GM12878 (cell line): ENCODE data around the gene HIVEP3. TPM values are rescaled to one million over a fixed set of nuclear protein-coding genes. Genes with fewer than 3 reads are reported as not detected.

Experiments used
- ATF7 ChIP-seq: fragments of 450-650 bp; IDR thresholded peaks from 2 replicates; pipeline ENCODE4 v1.6.1; 2016; ENCODE audit warnings: low read depth, mild to moderate bottlenecking
- BACH1 ChIP-seq: fragments of 450-650 bp; IDR thresholded peaks from 2 replicates; pipeline ENCODE4 v1.6.1; 2017; ENCODE audit warnings: mild to moderate bottlenecking, borderline replicate concordance
- BCL11A ChIP-seq: IDR thresholded peaks from 2 replicates; pipeline ENCODE4 v1.6.1; 2011; ENCODE audit warnings: low read depth, low read length
- BHLHE40 ChIP-seq, 2 experiments: fragments of 450-650 bp in 1 of 2; IDR thresholded peaks; 2 replicates each; pipeline ENCODE4 v1.6.1; 2011 to 2017; ENCODE audit warnings: low read depth in 2 of 2, borderline replicate concordance in 1 of 2, improper control_type of control experiment in 1 of 2, low read length in 1 of 2, mild to moderate bottlenecking in 1 of 2
- CBX5 ChIP-seq: sonication (generic); IDR thresholded peaks from 2 replicates; pipeline ENCODE4 v1.6.1; 2016; ENCODE audit warnings: low read depth, moderate library complexity, mild to moderate bottlenecking, inconsistent platforms
- HCFC1 ChIP-seq: fragments of 150-350 bp; IDR thresholded peaks from 2 replicates; pipeline ENCODE4 v1.6.1; 2014; ENCODE audit warnings: low read length
- HDGF ChIP-seq: fragments of 450-650 bp; IDR thresholded peaks from 2 replicates; pipeline ENCODE4 v1.6.1; 2016; ENCODE audit warnings: antibody characterized with exemption
- IKZF1 ChIP-seq: fragments of 450-650 bp; conservative IDR thresholded peaks from 2 replicates; pipeline ENCODE4 v1.6.1; 2017; ENCODE audit warnings: antibody characterized with exemption, mild to moderate bottlenecking
- MTA2 ChIP-seq: fragments of 450-650 bp; IDR thresholded peaks from 2 replicates; pipeline ENCODE4 v1.6.1; 2016; ENCODE audit warnings: low read depth, mild to moderate bottlenecking, moderate library complexity
- NR2C1 ChIP-seq: fragments of 450-650 bp; IDR thresholded peaks from 2 replicates; pipeline ENCODE4 v1.6.1; 2017; ENCODE audit warnings: antibody characterized with exemption, mild to moderate bottlenecking, moderate library complexity
- SMAD1 ChIP-seq: fragments of 450-650 bp; IDR thresholded peaks from 2 replicates; pipeline ENCODE4 v1.6.1; 2018; ENCODE audit warnings: mild to moderate bottlenecking, low read depth; ENCODE audit not compliant: partially characterized antibody
- SMC3 ChIP-seq: IDR thresholded peaks from 2 replicates; pipeline ENCODE4 v1.6.1; 2011; ENCODE audit warnings: low read length, improper control_type of control experiment, borderline replicate concordance
- TAF1 ChIP-seq: IDR thresholded peaks from 2 replicates; pipeline ENCODE4 v1.6.1; 2011; ENCODE audit warnings: mild to moderate bottlenecking, low read depth, low read length, borderline replicate concordance
- TCF7 ChIP-seq: IDR thresholded peaks from 2 replicates; pipeline ENCODE4 v1.6.1; 2014; ENCODE audit warnings: antibody characterized with exemption, borderline replicate concordance
- YBX1 ChIP-seq: fragments of 450-650 bp; IDR thresholded peaks from 2 replicates; pipeline ENCODE4 v1.6.1; 2016; ENCODE audit warnings: antibody characterized with exemption
- ZNF274 ChIP-seq: IDR thresholded peaks from one replicate; pipeline ENCODE4 v1.8.0; 2011; ENCODE audit not compliant: insufficient read length, insufficient read depth
- polyA plus RNA-seq, 11 experiments: library from polyadenylated mRNA; depleted of rRNA in 4 of 11; unstranded in 6 of 11; stranded (reverse) in 5 of 11; fragments of >200 nt; fragmentation: Nextera tagmentation in 4 of 11; fragmentation: Illumina TruSeq in 1 of 11; extraction: Ambion mirVana in 4 of 11; extraction: Trizol in 1 of 11; gene quantifications; 1 replicate in 1 of 11; 2 replicates in 10 of 11; pipeline versions ENCODE4 v1.2.1 to v1.2.3, GENCODE V29; 2011 to 2016; ENCODE audit warnings: inconsistent platforms in 2 of 11, missing spikeins in 2 of 11, low read depth in 1 of 11
- total RNA-seq, 4 experiments: library from RNA; depleted of rRNA in 3 of 4; stranded (reverse); fragments of >200 nt in 3 of 4; fragmentation: Illumina TruSeq in 1 of 4; extraction: Trizol in 1 of 4; gene quantifications; 2 replicates each; pipeline versions ENCODE4 v1.2.1 to v1.2.3, GENCODE V29; 2013 to 2021
- TF ChIP-seq, protein P1 (sequence below): IDR thresholded peaks from 2 replicates; pipeline ENCODE4 v1.6.1; 2012; ENCODE audit warnings: mild to moderate bottlenecking, low read depth, low read length
- TF ChIP-seq, protein P2 (sequence below): fragments of 450-650 bp; formaldehyde crosslinking; IDR thresholded peaks from 2 replicates; pipeline ENCODE4 v1.4.0; 2020; ENCODE audit warnings: mild to moderate bottlenecking, moderate library complexity
- TF ChIP-seq, protein P3 (sequence below): fragments of 450-650 bp; IDR thresholded peaks from 2 replicates; pipeline ENCODE4 v1.6.1; 2017; ENCODE audit warnings: mild to moderate bottlenecking
- TF ChIP-seq, protein P4 (sequence below): IDR thresholded peaks from 2 replicates; pipeline ENCODE4 v1.6.1; 2012; ENCODE audit warnings: low read depth, low read length, improper control_type of control experiment

The HIVEP3 gene
- total and polyA plus RNA-seq, 10 of the 15 experiments (the other 5 are each of a cell fraction or from before 2014, with no cell fraction given): 1.8 to 13.6 (median 3.8) TPM

DNA sequence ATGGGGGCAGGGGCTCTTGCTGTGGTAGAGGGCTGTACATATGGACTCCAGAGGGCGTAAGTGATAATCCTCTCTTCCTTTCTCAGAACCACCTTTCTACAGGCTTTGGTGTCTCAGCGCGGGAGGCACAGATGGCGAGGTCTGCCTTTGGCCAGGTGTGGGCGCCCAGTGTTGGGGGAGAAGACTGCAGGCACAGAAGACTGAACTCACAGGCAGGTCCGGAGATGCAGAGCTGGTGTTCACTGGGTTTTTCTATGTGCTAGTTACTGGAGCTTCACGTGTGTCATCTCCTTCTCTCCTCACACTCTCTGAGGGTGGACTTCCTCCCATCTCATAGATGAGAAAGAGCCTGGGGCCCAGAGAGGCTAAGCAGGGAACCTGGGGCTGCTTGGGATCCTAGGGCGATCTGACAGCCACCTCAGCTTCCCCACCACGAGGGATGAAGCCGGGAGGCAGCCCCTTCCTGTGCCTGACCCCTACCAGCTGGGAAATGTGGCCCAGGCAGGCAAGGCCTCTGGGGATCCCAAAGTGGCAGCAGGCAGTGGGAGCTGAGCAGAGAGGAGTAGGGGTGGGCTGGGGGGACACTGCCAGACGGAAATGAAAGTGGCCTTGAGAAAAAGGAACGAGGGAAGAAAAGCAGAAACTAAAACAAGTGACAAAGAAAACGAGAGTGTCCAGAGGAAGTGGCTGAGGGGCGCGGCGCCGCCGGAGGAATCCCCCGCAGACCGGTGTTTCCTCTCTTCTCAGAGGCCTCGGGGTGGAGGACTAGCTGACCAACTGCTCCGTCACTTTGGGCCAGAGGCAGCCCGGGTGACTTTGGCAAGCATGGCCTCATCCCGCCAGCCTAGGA is 191.6 kb downstream of the HIVEP3 start (continued):
- TF ChIP-seq BHLHE40 (IDR thresholded peaks at IDR 0.05; ENCODE audit: borderline replicate concordance in 1 of 2, low read depth in 2 of 2, low read length in 1 of 2) (peak; percentile 69 to 76; a peak in 3 of 4 replicates), NR2C1 (no peak), BACH1 (peak; percentile 42; the same call in 1 of the 2 replicates), HDGF (no peak), TAF1 (no peak), HCFC1 (no peak), SMAD1 (no peak), SMC3 (peak; percentile 49; the same call in 1 of the 2 replicates), MTA2 (peak; percentile 83), YBX1 (no peak), ZNF274 (no peak), ATF7 (peak; percentile 72), BCL11A (peak; percentile 80), TCF7 (no peak), IKZF1 (peak; percentile 98), CBX5 (no peak; the same call in 1 of the 2 replicates)
- TF ChIP-seq, protein P1, sequence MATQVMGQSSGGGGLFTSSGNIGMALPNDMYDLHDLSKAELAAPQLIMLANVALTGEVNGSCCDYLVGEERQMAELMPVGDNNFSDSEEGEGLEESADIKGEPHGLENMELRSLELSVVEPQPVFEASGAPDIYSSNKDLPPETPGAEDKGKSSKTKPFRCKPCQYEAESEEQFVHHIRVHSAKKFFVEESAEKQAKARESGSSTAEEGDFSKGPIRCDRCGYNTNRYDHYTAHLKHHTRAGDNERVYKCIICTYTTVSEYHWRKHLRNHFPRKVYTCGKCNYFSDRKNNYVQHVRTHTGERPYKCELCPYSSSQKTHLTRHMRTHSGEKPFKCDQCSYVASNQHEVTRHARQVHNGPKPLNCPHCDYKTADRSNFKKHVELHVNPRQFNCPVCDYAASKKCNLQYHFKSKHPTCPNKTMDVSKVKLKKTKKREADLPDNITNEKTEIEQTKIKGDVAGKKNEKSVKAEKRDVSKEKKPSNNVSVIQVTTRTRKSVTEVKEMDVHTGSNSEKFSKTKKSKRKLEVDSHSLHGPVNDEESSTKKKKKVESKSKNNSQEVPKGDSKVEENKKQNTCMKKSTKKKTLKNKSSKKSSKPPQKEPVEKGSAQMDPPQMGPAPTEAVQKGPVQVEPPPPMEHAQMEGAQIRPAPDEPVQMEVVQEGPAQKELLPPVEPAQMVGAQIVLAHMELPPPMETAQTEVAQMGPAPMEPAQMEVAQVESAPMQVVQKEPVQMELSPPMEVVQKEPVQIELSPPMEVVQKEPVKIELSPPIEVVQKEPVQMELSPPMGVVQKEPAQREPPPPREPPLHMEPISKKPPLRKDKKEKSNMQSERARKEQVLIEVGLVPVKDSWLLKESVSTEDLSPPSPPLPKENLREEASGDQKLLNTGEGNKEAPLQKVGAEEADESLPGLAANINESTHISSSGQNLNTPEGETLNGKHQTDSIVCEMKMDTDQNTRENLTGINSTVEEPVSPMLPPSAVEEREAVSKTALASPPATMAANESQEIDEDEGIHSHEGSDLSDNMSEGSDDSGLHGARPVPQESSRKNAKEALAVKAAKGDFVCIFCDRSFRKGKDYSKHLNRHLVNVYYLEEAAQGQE: no peak
- TF ChIP-seq, protein P2, sequence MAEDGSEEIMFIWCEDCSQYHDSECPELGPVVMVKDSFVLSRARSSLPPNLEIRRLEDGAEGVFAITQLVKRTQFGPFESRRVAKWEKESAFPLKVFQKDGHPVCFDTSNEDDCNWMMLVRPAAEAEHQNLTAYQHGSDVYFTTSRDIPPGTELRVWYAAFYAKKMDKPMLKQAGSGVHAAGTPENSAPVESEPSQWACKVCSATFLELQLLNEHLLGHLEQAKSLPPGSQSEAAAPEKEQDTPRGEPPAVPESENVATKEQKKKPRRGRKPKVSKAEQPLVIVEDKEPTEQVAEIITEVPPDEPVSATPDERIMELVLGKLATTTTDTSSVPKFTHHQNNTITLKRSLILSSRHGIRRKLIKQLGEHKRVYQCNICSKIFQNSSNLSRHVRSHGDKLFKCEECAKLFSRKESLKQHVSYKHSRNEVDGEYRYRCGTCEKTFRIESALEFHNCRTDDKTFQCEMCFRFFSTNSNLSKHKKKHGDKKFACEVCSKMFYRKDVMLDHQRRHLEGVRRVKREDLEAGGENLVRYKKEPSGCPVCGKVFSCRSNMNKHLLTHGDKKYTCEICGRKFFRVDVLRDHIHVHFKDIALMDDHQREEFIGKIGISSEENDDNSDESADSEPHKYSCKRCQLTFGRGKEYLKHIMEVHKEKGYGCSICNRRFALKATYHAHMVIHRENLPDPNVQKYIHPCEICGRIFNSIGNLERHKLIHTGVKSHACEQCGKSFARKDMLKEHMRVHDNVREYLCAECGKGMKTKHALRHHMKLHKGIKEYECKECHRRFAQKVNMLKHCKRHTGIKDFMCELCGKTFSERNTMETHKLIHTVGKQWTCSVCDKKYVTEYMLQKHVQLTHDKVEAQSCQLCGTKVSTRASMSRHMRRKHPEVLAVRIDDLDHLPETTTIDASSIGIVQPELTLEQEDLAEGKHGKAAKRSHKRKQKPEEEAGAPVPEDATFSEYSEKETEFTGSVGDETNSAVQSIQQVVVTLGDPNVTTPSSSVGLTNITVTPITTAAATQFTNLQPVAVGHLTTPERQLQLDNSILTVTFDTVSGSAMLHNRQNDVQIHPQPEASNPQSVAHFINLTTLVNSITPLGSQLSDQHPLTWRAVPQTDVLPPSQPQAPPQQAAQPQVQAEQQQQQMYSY: no peak
- TF ChIP-seq, protein P3, sequence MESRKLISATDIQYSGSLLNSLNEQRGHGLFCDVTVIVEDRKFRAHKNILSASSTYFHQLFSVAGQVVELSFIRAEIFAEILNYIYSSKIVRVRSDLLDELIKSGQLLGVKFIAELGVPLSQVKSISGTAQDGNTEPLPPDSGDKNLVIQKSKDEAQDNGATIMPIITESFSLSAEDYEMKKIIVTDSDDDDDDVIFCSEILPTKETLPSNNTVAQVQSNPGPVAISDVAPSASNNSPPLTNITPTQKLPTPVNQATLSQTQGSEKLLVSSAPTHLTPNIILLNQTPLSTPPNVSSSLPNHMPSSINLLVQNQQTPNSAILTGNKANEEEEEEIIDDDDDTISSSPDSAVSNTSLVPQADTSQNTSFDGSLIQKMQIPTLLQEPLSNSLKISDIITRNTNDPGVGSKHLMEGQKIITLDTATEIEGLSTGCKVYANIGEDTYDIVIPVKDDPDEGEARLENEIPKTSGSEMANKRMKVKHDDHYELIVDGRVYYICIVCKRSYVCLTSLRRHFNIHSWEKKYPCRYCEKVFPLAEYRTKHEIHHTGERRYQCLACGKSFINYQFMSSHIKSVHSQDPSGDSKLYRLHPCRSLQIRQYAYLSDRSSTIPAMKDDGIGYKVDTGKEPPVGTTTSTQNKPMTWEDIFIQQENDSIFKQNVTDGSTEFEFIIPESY: no peak
- TF ChIP-seq, protein P4, sequence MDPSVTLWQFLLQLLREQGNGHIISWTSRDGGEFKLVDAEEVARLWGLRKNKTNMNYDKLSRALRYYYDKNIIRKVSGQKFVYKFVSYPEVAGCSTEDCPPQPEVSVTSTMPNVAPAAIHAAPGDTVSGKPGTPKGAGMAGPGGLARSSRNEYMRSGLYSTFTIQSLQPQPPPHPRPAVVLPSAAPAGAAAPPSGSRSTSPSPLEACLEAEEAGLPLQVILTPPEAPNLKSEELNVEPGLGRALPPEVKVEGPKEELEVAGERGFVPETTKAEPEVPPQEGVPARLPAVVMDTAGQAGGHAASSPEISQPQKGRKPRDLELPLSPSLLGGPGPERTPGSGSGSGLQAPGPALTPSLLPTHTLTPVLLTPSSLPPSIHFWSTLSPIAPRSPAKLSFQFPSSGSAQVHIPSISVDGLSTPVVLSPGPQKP: 0 out of 2 replicates have a peak, but pooled peaks have one; percentile 42
